ENCODE measurements around the gene CCDC92.

The CCDC92 gene

GRCh38 chr12:123898673-123899072 lies 74.0 kb downstream of the CCDC92 start:
- TF ChIP-seq, protein P1, sequence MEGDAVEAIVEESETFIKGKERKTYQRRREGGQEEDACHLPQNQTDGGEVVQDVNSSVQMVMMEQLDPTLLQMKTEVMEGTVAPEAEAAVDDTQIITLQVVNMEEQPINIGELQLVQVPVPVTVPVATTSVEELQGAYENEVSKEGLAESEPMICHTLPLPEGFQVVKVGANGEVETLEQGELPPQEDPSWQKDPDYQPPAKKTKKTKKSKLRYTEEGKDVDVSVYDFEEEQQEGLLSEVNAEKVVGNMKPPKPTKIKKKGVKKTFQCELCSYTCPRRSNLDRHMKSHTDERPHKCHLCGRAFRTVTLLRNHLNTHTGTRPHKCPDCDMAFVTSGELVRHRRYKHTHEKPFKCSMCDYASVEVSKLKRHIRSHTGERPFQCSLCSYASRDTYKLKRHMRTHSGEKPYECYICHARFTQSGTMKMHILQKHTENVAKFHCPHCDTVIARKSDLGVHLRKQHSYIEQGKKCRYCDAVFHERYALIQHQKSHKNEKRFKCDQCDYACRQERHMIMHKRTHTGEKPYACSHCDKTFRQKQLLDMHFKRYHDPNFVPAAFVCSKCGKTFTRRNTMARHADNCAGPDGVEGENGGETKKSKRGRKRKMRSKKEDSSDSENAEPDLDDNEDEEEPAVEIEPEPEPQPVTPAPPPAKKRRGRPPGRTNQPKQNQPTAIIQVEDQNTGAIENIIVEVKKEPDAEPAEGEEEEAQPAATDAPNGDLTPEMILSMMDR (IDR thresholded peaks at IDR 0.05; ENCODE audit: low read depth, low read length) = no peak
- no peak overlapping the region for H3K4me3 ChIP-seq (replicated peaks in 1 of 2; ENCODE audit: low read depth in 2 of 2, low read length in 2 of 2)
- no peak for DNase-seq (ENCODE audit: low read depth in 2 of 2)

GRCh38 chr12:123897221-123897620 lies 75.4 kb downstream of the CCDC92 start:
- H3K4me3 ChIP-seq (replicated peaks in 1 of 2; ENCODE audit: low read depth in 2 of 2, low read length in 2 of 2) = no peak overlapping the region
- DNase-seq (ENCODE audit: low read depth in 2 of 2) = peak; percentile 30 to 36
- TF ChIP-seq, protein P1 (IDR thresholded peaks at IDR 0.05; ENCODE audit: low read depth, low read length) = no peak

GRCh38 chr12:123896767-123897166 lies 75.9 kb downstream of the CCDC92 start:
- TF ChIP-seq, protein P1 (IDR thresholded peaks at IDR 0.05; ENCODE audit: low read depth, low read length) = no peak
- DNase-seq (ENCODE audit: low read depth in 2 of 2) = peak; percentile 14 to 70
- H3K4me3 ChIP-seq (replicated peaks in 1 of 2; ENCODE audit: low read depth in 2 of 2, low read length in 2 of 2) = no peak overlapping the region

DNA sequence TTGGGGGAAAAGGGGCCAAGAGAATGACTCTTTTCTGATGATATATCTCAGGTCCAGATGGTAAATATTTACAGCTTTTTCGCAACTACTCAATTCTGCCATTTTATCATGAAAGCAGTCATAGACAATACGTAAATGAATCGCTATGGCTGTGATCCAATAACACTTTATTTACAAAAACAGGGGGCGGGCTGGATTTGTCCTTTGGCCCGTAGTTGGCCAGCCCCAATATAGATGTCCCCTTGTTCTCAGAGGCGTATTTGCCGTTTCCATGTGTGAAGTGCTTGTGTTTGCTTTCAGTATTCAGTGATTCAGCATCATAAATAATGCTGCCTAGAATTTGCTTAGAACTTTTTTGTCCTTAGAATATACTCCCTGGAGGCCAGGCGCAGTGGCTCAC lies 77.2 kb downstream of the CCDC92 start:
- TF ChIP-seq, protein P1 (IDR thresholded peaks at IDR 0.05; ENCODE audit: low read depth, low read length) = no peak
- DNase-seq (ENCODE audit: low read depth in 2 of 2) = no peak

GRCh38 chr12:123894823-123895345 lies 77.7 kb downstream of the CCDC92 start:
- DNase-seq (ENCODE audit: low read depth in 2 of 2) = peak in 1 of 2 donors; percentile 16
- TF ChIP-seq, protein P1 (IDR thresholded peaks at IDR 0.05; ENCODE audit: low read depth, low read length) = no peak
- H3K4me3 ChIP-seq (replicated peaks in 1 of 2; ENCODE audit: low read depth in 2 of 2, low read length in 2 of 2) = no peak overlapping the region

More for the DNA sequence above, 77.2 kb downstream of the CCDC92 start:
- no peak overlapping the region for H3K4me3 ChIP-seq (replicated peaks in 1 of 2; ENCODE audit: low read depth in 2 of 2, low read length in 2 of 2)

GRCh38 chr12:123893276-123893675 lies 79.4 kb downstream of the CCDC92 start:
- TF ChIP-seq, protein P1 (IDR thresholded peaks at IDR 0.05; ENCODE audit: low read depth, low read length) = no peak
- no peak overlapping the region for H3K4me3 ChIP-seq (replicated peaks in 1 of 2; ENCODE audit: low read depth in 2 of 2, low read length in 2 of 2)
- no peak for DNase-seq (ENCODE audit: low read depth in 2 of 2)

DNA sequence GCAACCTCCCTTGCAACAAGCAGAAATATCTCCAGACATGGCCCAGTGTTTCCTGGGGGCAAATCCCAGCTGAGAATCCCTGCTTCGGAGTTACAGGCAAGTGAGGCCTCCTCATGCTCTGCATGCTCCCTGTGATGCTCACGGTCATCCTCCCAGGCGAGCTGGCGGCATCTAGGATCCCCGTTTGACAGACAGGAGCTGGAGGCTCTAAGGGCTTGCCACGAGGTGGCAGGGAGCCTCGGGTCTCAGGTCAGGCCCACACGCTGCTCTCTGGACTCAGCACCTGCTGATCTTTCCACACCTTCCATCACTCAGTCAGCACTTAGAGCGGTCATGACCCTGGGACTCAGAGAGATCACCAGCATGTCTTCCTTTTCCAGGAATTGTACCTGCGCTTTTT lies 79.8 kb downstream of the CCDC92 start:
- DNase-seq (ENCODE audit: low read depth in 2 of 2) = no peak
- H3K4me3 ChIP-seq (replicated peaks in 1 of 2; ENCODE audit: low read depth in 2 of 2, low read length in 2 of 2) = no peak overlapping the region
- TF ChIP-seq, protein P1 (IDR thresholded peaks at IDR 0.05; ENCODE audit: low read depth, low read length) = no peak
